ENCODE results near the gene PTGES3. TPM values are rescaled to one million over a fixed set of nuclear protein-coding genes. Genes with fewer than 3 reads are reported as not detected.
A peak's percentile ranks its signal among the peaks of the same experiment; 100 is the strongest.
"Not testable (repeated sequence)": the region's sequence is repeated elsewhere in the genome, so short reads cannot be mapped to it uniquely, and the experiment has no call there.

The PTGES3 gene
- total RNA-seq, 1 experiment from 2014 or later, result 435 TPM

DNA sequence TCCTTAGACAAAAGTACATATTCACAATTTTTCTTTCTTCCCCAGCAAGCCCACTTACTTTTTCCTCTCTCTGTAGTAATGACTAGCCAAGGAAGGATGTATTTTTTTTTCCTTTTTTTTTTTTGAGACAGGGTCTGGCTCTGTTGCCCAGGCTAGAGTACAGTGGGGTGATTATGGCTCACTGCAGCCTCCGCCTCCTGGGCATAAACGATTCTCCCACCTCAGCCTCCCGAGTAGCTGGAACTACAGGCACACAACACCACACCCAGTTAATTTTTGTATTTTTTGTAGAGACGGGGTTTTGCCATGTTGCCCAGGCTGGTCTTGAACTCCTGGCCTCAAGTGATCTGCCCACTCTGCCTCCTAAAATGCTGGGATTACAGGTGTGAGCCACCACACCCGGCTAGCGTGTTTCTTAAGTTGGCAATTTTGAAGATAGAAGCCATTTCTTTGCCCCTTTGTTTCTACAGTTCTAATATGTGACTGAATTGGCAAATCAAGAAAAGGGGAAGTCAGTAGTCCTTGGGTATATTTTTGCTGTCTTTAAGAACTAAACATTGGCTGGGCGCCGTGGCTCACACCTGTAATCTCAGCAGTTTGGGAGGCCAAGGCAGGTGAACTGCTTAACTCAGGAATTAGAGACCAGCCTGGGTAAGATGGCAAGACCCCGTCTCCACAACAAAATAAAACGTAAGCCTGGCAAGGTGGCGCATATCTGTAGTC, 40.2 kb upstream of the PTGES3 start:
- Histone ChIP-seq H3K4me2 (ENCODE audit: insufficient read depth, insufficient read length, low read length) (no peak overlapping the region), H2AFZ (ENCODE audit: low read length) (no peak overlapping the region), H2BK5ac (ENCODE audit: insufficient read length, low read length) (no peak overlapping the region), H2BK120ac (ENCODE audit: low read depth, low read length, poor library complexity, severe bottlenecking) (no peak overlapping the region), H3K23ac (ENCODE audit: insufficient read length, low read depth, low read length) (no peak overlapping the region), H3K79me2 (ENCODE audit: insufficient read depth, low read length) (peaks cover 14% of the 10 kb centered on the region; the same call in 1 of the 2 replicates), H3T11ph (ENCODE audit: low read length) (no peak overlapping the region), H3K14ac (ENCODE audit: insufficient read depth, low read length) (no peak overlapping the region), H4K20me1 (ENCODE audit: control insufficient read depth, insufficient read depth, insufficient read length) (no peaks in the 10 kb centered on the region), H3K27me3 (ENCODE audit: insufficient read depth, low read length) (no peaks in the 10 kb centered on the region), H4K91ac (ENCODE audit: insufficient read length, low read depth, low read length) (no peak overlapping the region), H3K79me1 (ENCODE audit: insufficient read depth, low read depth, low read length, poor library complexity, severe bottlenecking) (no peaks in the 10 kb centered on the region), H2BK15ac (ENCODE audit: low read depth, low read length) (no peak overlapping the region), H4K5ac (ENCODE audit: insufficient read length, low read depth, low read length) (no peak overlapping the region), H3K9me3 (ENCODE audit: control insufficient read depth, low read depth, low read length) (no peaks in the 10 kb centered on the region), H4K8ac (replicated peaks; ENCODE audit: insufficient read length, low read depth, low read length) (no peak overlapping the region), H2AK5ac (ENCODE audit: insufficient read length, low read length) (no peak overlapping the region), H3K56ac (ENCODE audit: insufficient read length, low read depth, low read length) (no peak overlapping the region), H3K9ac (ENCODE audit: extremely low read depth, insufficient read length, low read length) (no peak overlapping the region), H3K18ac (ENCODE audit: insufficient read length, low read depth, low read length) (no peak overlapping the region), H3K4me1 (ENCODE audit: insufficient read depth, low read length) (no peaks in the 10 kb centered on the region), H3K27ac (ENCODE audit: insufficient read length, low read depth, low read length) (no peak overlapping the region), H2BK20ac (ENCODE audit: low read depth, low read length, poor library complexity, severe bottlenecking) (no peak overlapping the region), H3K23me2 (ENCODE audit: insufficient read length, low read depth, low read length, poor library complexity, severe bottlenecking) (peaks cover 10% of the 10 kb centered on the region), H2BK12ac (ENCODE audit: insufficient read length, low read depth, low read length) (no peak overlapping the region), H3K4ac (ENCODE audit: low read depth, low read length) (no peak overlapping the region)
- TF ChIP-seq, protein P1, sequence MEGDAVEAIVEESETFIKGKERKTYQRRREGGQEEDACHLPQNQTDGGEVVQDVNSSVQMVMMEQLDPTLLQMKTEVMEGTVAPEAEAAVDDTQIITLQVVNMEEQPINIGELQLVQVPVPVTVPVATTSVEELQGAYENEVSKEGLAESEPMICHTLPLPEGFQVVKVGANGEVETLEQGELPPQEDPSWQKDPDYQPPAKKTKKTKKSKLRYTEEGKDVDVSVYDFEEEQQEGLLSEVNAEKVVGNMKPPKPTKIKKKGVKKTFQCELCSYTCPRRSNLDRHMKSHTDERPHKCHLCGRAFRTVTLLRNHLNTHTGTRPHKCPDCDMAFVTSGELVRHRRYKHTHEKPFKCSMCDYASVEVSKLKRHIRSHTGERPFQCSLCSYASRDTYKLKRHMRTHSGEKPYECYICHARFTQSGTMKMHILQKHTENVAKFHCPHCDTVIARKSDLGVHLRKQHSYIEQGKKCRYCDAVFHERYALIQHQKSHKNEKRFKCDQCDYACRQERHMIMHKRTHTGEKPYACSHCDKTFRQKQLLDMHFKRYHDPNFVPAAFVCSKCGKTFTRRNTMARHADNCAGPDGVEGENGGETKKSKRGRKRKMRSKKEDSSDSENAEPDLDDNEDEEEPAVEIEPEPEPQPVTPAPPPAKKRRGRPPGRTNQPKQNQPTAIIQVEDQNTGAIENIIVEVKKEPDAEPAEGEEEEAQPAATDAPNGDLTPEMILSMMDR (conservative IDR thresholded peaks at IDR 0.05), result no peak
- Mint-ChIP-seq H3K9me3 (no peaks in the 10 kb centered on the region), H3K27ac (no peak overlapping the region), H3K36me3 (ENCODE audit: insufficient read depth in 1 of 3, low read depth in 3 of 3) (peaks cover 36 to 70% (median 57%) of the 10 kb centered on the region in 3 experiments), H3K27me3 (ENCODE audit: low read depth) (no peaks in the 10 kb centered on the region), H3K4me3 (no peak overlapping the region), H3K4me1 (peaks cover 14 to 15% of the 10 kb centered on the region in 2 experiments)
- WGBS (ENCODE audit: extremely low coverage, insufficient read length, low lambda C conversion rate), result no CpG with 5 or more reads among the region's 11 CpGs
- DNase-seq, result no peak

DNA sequence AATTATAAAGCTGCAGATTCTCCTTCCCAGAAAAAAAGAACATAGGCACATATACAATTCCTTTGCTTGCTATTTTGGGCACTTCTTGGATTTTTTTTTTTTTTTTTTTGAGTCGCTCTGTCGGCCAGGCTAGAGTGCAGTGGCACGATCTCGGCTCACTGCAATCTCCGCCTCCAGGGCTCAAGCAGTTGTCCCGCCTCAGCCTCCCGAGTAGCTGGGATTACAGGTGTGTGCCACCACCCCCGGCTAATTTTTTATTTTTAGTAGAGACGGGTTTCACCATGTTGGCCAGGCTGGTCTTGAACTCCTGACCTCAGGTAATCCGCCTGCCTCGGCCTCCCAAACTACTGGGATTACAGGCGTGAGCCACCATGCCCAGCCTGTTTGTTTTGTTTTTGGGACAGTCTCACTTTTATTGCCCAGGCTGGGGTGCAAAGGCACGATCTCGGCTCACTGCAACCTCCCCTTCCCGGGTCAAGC, 38.2 kb upstream of the PTGES3 start:
- WGBS (ENCODE audit: extremely low coverage, insufficient read length, low lambda C conversion rate), result no CpG with 5 or more reads among the region's 15 CpGs
- H3K79me1 ChIP-seq (ENCODE audit: insufficient read depth, low read depth, low read length, poor library complexity, severe bottlenecking); H3K9me3 Mint-ChIP-seq; H3K27me3 ChIP-seq (ENCODE audit: insufficient read depth, low read length); H3K9ac ChIP-seq (ENCODE audit: extremely low read depth, insufficient read length, low read length); H2BK20ac ChIP-seq (ENCODE audit: low read depth, low read length, poor library complexity, severe bottlenecking); H3K4me2 ChIP-seq (ENCODE audit: insufficient read depth, insufficient read length, low read length); H2BK15ac ChIP-seq (ENCODE audit: low read depth, low read length); H3T11ph ChIP-seq (ENCODE audit: low read length); DNase-seq; H2BK5ac ChIP-seq (ENCODE audit: insufficient read length, low read length); H4K5ac ChIP-seq (ENCODE audit: insufficient read length, low read depth, low read length); H3K18ac ChIP-seq (ENCODE audit: insufficient read length, low read depth, low read length); H3K9me3 ChIP-seq (ENCODE audit: control insufficient read depth, low read depth, low read length); H4K91ac ChIP-seq (ENCODE audit: insufficient read length, low read depth, low read length); H4K8ac ChIP-seq (replicated peaks; ENCODE audit: insufficient read length, low read depth, low read length); H3K4ac ChIP-seq (ENCODE audit: low read depth, low read length); H3K56ac ChIP-seq (ENCODE audit: insufficient read length, low read depth, low read length); H2BK12ac ChIP-seq (ENCODE audit: insufficient read length, low read depth, low read length); H3K23ac ChIP-seq (ENCODE audit: insufficient read length, low read depth, low read length); H2AK5ac ChIP-seq (ENCODE audit: insufficient read length, low read length); H3K27ac ChIP-seq (ENCODE audit: insufficient read length, low read depth, low read length); H3K27me3 Mint-ChIP-seq (ENCODE audit: low read depth); H3K14ac ChIP-seq (ENCODE audit: insufficient read depth, low read length); H4K20me1 ChIP-seq (ENCODE audit: control insufficient read depth, insufficient read depth, insufficient read length); H2AFZ ChIP-seq (ENCODE audit: low read length); H2BK120ac ChIP-seq (ENCODE audit: low read depth, low read length, poor library complexity, severe bottlenecking): not testable (repeated sequence)
- Histone ChIP-seq H3K4me1 (ENCODE audit: insufficient read depth, low read length) (peaks cover 10% of the 10 kb centered on the region), H3K23me2 (ENCODE audit: insufficient read length, low read depth, low read length, poor library complexity, severe bottlenecking) (peaks cover 10% of the 10 kb centered on the region), H3K79me2 (ENCODE audit: insufficient read depth, low read length) (peaks cover 34% of the 10 kb centered on the region; the same call in 1 of the 2 replicates)
- Mint-ChIP-seq H3K27ac (peak overlapping the region; percentile 1 to 100 (median 8); a peak in 4 of 7 replicates), H3K4me3 (peak overlapping the region; percentile 99 to 100), H3K36me3 (ENCODE audit: insufficient read depth in 1 of 3, low read depth in 3 of 3) (peaks cover 43 to 73% (median 61%) of the 10 kb centered on the region in 3 experiments), H3K4me1 (peaks cover 31 to 35% of the 10 kb centered on the region in 2 experiments)

Data from H9 (cell line).